ENCODE data around the gene TBC1D8.

TBC1D8 gene

DNA sequence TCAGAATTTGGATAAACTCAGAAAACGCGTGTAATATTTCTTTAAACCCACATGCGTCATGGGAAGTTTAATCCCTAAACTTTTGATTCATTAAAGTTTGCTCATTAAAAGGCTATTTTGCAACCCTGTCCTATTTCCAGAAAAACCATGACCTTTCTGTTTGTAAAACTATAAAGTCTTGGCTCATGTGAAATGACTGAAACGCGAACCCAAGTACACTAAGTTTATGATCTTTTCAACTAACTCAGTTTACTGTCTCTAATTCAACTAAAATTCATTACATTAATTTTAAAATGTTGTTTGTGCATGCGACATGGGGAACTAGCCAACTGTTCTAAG is 153.0 kb downstream of the TBC1D8 start:
- TF ChIP-seq EZH2 (IDR thresholded peaks at IDR 0.05) (no peak), POLR2AphosphoS5 (IDR thresholded peaks at IDR 0.05; ENCODE audit: borderline replicate concordance, low read depth, low read length) (no peak)
- no peak overlapping the region for H3K4me3 ChIP-seq
- H3K27ac ChIP-seq, result peak overlapping the region; percentile 17; the same call in 1 of the 2 replicates
- H3K9ac ChIP-seq (ENCODE audit: insufficient read length), result peak overlapping the region; percentile 24
- DNase-seq (ENCODE audit: low read depth, low spot score), result no peak
- no peaks in the 10 kb centered on the region for H3K9me3 ChIP-seq (ENCODE audit: low read depth, low read length)
- H3K36me3 ChIP-seq (ENCODE audit: insufficient read depth, low read length), result peaks cover 8% of the 10 kb centered on the region

- no peak for TF ChIP-seq POLR2AphosphoS5 (IDR thresholded peaks at IDR 0.05; ENCODE audit: borderline replicate concordance, low read depth, low read length)
- TF ChIP-seq EZH2 (IDR thresholded peaks at IDR 0.05), result no peak
- TF ChIP-seq FOXP2 (optimal IDR thresholded peaks at IDR 0.05; ENCODE audit: control extremely low read depth, extremely low read length, insufficient read depth), result no peak
- H3K9ac ChIP-seq (ENCODE audit: insufficient read length), result peak overlapping the region; percentile 24
- peaks cover 2% of the 10 kb centered on the region for H3K36me3 ChIP-seq (ENCODE audit: insufficient read depth, low read length)
- no peak for DNase-seq (ENCODE audit: low read depth, low spot score)
- no peaks in the 10 kb centered on the region for H3K9me3 ChIP-seq (ENCODE audit: low read depth, low read length)
- H3K27ac ChIP-seq, result peak overlapping the region; percentile 17; the same call in 1 of the 2 replicates
- H3K4me3 ChIP-seq, result no peak overlapping the region
These were observed 153.5 kb downstream of the TBC1D8 start for GRCh38 chr2:100997509-100998234.

GRCh38 chr2:100995309-100996075 is 155.7 kb downstream of the TBC1D8 start:
- no peak overlapping the region for H3K27ac ChIP-seq
- DNase-seq (ENCODE audit: low read depth, low spot score), result no peak
- no peak overlapping the region for H3K4me3 ChIP-seq
- no peaks in the 10 kb centered on the region for H3K9me3 ChIP-seq (ENCODE audit: low read depth, low read length)
- no peaks in the 10 kb centered on the region for H3K36me3 ChIP-seq (ENCODE audit: insufficient read depth, low read length)
- H3K9ac ChIP-seq (ENCODE audit: insufficient read length), result no peak overlapping the region
- no peak for TF ChIP-seq FOXP2 (optimal IDR thresholded peaks at IDR 0.05; ENCODE audit: control extremely low read depth, extremely low read length, insufficient read depth)

DNA sequence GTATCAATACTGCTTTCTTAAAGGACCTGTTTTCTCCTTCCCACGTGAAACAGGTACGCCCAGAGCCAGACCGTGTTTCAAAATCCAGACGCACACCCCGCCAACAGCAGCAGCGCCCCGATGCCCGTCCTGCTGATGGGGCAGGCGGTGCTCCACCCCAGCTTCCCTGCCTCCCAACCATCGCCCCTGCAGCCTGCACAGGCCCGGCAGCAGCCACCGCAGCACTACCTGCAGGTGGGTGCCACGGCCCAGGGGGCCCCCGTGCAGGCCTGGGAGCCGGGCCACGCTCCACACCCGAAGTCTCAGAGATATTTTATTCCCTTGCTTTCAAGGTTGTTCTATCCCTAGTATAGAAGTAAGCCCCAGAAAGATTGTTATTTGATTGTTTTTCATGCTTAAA is 157.9 kb downstream of the TBC1D8 start:
- no peak for TF ChIP-seq FOXP2 (optimal IDR thresholded peaks at IDR 0.05; ENCODE audit: control extremely low read depth, extremely low read length, insufficient read depth)
- TF ChIP-seq EZH2 (IDR thresholded peaks at IDR 0.05), result no peak
- TF ChIP-seq POLR2AphosphoS5 (IDR thresholded peaks at IDR 0.05; ENCODE audit: borderline replicate concordance, low read depth, low read length), result no peak
- DNase-seq (ENCODE audit: low read depth, low spot score), result no peak
- Histone ChIP-seq H3K4me3 (no peak overlapping the region), H3K9me3 (ENCODE audit: low read depth, low read length) (no peaks in the 10 kb centered on the region), H3K27ac (no peak overlapping the region), H3K36me3 (ENCODE audit: insufficient read depth, low read length) (no peaks in the 10 kb centered on the region), H3K9ac (ENCODE audit: insufficient read length) (no peak overlapping the region)

DNA sequence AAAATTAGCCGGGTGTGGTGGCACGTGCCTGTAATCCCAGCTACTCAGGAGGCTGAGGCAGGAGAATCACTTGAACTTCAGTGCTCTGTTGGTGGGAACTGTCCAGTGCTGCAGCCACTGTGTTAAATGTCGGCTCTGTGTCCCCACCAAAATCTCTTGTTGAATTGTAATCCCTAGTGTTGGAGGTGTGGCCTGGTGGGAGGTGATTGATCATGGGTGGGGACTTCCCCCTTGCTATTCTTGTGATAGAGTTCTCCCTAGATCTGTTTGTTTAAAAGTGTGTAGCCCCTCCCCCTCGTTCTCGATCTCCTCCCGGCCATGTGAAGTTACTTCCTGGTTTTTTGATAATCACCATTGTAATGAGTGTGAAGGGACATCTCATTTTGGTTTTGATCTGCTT is 158.9 kb downstream of the TBC1D8 start:
- H3K9me3 ChIP-seq (ENCODE audit: low read depth, low read length), result no peaks in the 10 kb centered on the region
- TF ChIP-seq EZH2 (IDR thresholded peaks at IDR 0.05) (no peak), POLR2AphosphoS5 (IDR thresholded peaks at IDR 0.05; ENCODE audit: borderline replicate concordance, low read depth, low read length) (no peak), FOXP2 (optimal IDR thresholded peaks at IDR 0.05; ENCODE audit: control extremely low read depth, extremely low read length, insufficient read depth) (no peak)
- H3K27ac ChIP-seq, result no peak overlapping the region
- no peak overlapping the region for H3K9ac ChIP-seq (ENCODE audit: insufficient read length)
- no peaks in the 10 kb centered on the region for H3K36me3 ChIP-seq (ENCODE audit: insufficient read depth, low read length)
- no peak overlapping the region for H3K4me3 ChIP-seq
- DNase-seq (ENCODE audit: low read depth, low spot score), result no peak

DNA sequence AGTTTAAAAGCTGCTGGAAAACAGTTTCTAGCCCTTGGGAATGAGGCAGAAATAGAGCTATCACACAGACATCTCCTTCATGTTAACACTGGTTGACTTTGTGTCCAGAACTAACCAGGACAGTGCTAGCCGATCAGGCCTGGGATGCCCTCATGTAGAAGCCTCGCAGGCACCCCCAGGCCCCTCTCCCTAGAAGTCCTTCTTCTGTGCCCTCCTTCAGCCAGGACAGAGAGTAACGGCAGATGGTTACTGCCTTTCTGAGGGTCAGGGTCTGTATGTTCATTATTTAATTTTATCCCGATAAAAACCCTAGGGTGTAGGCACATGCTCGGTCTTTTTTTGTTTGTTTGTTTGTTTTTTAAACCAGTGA is 159.8 kb downstream of the TBC1D8 start:
- Histone ChIP-seq H3K4me3 (no peak overlapping the region), H3K9ac (ENCODE audit: insufficient read length) (no peak overlapping the region), H3K36me3 (ENCODE audit: insufficient read depth, low read length) (no peaks in the 10 kb centered on the region), H3K27ac (no peak overlapping the region), H3K9me3 (ENCODE audit: low read depth, low read length) (no peaks in the 10 kb centered on the region)
- no peak for TF ChIP-seq POLR2AphosphoS5 (IDR thresholded peaks at IDR 0.05; ENCODE audit: borderline replicate concordance, low read depth, low read length)
- no peak for TF ChIP-seq FOXP2 (optimal IDR thresholded peaks at IDR 0.05; ENCODE audit: control extremely low read depth, extremely low read length, insufficient read depth)
- TF ChIP-seq EZH2 (IDR thresholded peaks at IDR 0.05), result no peak
- no peak for DNase-seq (ENCODE audit: low read depth, low spot score)

- no peak for DNase-seq (ENCODE audit: low read depth, low spot score)
- no peak for TF ChIP-seq EZH2 (IDR thresholded peaks at IDR 0.05)
- no peak for TF ChIP-seq FOXP2 (optimal IDR thresholded peaks at IDR 0.05; ENCODE audit: control extremely low read depth, extremely low read length, insufficient read depth)
- TF ChIP-seq POLR2AphosphoS5 (IDR thresholded peaks at IDR 0.05; ENCODE audit: borderline replicate concordance, low read depth, low read length), result no peak
These were observed 160.4 kb downstream of the TBC1D8 start for GRCh38 chr2:100990650-100991403.

DNA sequence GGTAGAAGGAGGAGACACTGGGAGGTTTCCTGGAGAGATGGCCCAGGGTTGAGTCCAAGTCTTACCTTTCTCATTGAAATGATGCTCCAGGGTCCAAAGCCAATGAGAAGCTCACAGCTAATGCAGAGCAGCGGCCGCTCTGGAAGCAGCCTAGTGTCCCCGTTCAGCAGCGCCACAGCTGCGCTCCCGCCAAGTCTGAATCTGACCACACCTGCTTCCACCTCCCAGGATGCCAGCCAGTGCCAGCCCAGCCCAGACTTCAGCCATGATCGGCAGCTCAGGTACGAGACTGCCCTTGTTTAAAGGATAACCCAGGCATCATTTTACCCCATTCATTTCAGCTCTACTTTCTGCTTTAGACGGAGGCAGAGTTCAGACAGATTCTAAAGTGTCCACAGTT is 161.0 kb downstream of the TBC1D8 start:
- H3K9ac ChIP-seq (ENCODE audit: insufficient read length), result no peak overlapping the region
- no peaks in the 10 kb centered on the region for H3K36me3 ChIP-seq (ENCODE audit: insufficient read depth, low read length)
- TF ChIP-seq FOXP2 (optimal IDR thresholded peaks at IDR 0.05; ENCODE audit: control extremely low read depth, extremely low read length, insufficient read depth) (no peak), POLR2AphosphoS5 (IDR thresholded peaks at IDR 0.05; ENCODE audit: borderline replicate concordance, low read depth, low read length) (no peak), EZH2 (IDR thresholded peaks at IDR 0.05) (no peak)
- no peak overlapping the region for H3K4me3 ChIP-seq
- DNase-seq (ENCODE audit: low read depth, low spot score), result no peak
- no peak overlapping the region for H3K27ac ChIP-seq
- no peaks in the 10 kb centered on the region for H3K9me3 ChIP-seq (ENCODE audit: low read depth, low read length)

More at GRCh38 chr2:100990650-100991403, 160.4 kb downstream of the TBC1D8 start:
- Histone ChIP-seq H3K36me3 (ENCODE audit: insufficient read depth, low read length) (no peaks in the 10 kb centered on the region), H3K9ac (ENCODE audit: insufficient read length) (no peak overlapping the region), H3K27ac (no peak overlapping the region), H3K4me3 (no peak overlapping the region), H3K9me3 (ENCODE audit: low read depth, low read length) (no peaks in the 10 kb centered on the region)
